ENCODE measurements around the gene PPIP5K1. TPM values are rescaled to one million over a fixed set of nuclear protein-coding genes. Genes with fewer than 3 reads are reported as not detected.

Gene PPIP5K1
- total RNA-seq, 2 donors from 2014 or later: 19.0 to 58.4 TPM

- TF ChIP-seq, protein P1, sequence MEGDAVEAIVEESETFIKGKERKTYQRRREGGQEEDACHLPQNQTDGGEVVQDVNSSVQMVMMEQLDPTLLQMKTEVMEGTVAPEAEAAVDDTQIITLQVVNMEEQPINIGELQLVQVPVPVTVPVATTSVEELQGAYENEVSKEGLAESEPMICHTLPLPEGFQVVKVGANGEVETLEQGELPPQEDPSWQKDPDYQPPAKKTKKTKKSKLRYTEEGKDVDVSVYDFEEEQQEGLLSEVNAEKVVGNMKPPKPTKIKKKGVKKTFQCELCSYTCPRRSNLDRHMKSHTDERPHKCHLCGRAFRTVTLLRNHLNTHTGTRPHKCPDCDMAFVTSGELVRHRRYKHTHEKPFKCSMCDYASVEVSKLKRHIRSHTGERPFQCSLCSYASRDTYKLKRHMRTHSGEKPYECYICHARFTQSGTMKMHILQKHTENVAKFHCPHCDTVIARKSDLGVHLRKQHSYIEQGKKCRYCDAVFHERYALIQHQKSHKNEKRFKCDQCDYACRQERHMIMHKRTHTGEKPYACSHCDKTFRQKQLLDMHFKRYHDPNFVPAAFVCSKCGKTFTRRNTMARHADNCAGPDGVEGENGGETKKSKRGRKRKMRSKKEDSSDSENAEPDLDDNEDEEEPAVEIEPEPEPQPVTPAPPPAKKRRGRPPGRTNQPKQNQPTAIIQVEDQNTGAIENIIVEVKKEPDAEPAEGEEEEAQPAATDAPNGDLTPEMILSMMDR (IDR thresholded peaks at IDR 0.05): no peak
- TF ChIP-seq POLR2AphosphoS5 (IDR thresholded peaks at IDR 0.05) (no peak), POLR2A (IDR thresholded peaks at IDR 0.05) (no peak)
- peak within 1 kb of the TSS; percentile 40 to 44 for H3K27ac ChIP-seq
- H3K9me3 ChIP-seq: no peaks in the 10 kb centered on the region
- intact Hi-C loops (cut with DNase I): no loop called here
- no peaks in the 10 kb centered on the region for H3K27me3 ChIP-seq (replicated peaks; ENCODE audit: insufficient read depth)
- no peaks in the 10 kb centered on the region for H3K36me3 ChIP-seq
- 4% methylated on average over 15 of the region's 15 CpGs for WGBS
- DNase-seq (ENCODE audit: low spot score): no peak
- peak within 1 kb of the TSS; percentile 26 to 29 for H3K4me3 ChIP-seq
- peaks cover 4% of the 10 kb centered on the region for H3K4me1 ChIP-seq (replicated peaks)
Measured at GRCh38 chr15:43517354-43518196, 72.4 kb downstream of the PPIP5K1 start, which contains the start of gene MAP1A. Gene MAP1A (plus strand): TSS chr15:43517608. CDS start chr15:43521474, 3,866 bp downstream.

DNA sequence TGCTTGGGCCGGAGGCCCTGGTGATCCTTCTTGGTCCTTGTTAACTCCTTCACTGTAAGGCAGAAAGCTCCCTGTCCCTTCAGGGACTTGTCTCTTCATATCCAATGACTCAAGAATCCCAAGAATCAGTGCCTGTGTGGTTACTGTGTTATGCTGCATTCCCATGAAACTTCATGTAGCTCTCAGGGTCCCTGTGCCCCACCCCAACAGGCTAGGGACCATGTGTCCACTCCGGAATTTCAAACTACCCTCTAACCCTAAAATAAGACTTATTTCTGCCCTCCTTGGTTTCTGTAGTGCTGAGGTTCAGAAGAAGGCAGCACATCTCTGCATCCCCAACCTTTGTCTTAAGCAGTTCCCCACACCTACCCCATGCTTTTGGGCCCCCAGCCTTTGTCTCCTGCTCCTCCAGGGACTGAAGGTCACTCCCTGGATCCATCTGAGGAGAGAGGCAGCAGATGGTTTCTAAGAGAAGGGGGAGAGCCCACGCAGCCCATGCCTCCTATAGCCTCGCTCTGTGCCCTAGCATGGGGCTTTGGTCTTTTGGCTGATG, 73.1 kb downstream of the PPIP5K1 start:
- H3K27me3 ChIP-seq (replicated peaks; ENCODE audit: insufficient read depth): no peaks in the 10 kb centered on the region
- intact Hi-C loops (cut with DNase I): no loop called here
- H3K4me1 ChIP-seq (replicated peaks): peaks cover 4% of the 10 kb centered on the region
- WGBS: 39% methylated on average over 4 of the region's 4 CpGs
- no peak for TF ChIP-seq POLR2AphosphoS5 (IDR thresholded peaks at IDR 0.05)
- TF ChIP-seq POLR2A (IDR thresholded peaks at IDR 0.05): no peak
- TF ChIP-seq, protein P1 (IDR thresholded peaks at IDR 0.05): no peak
- no peaks in the 10 kb centered on the region for H3K36me3 ChIP-seq
- H3K4me3 ChIP-seq: no peak overlapping the region
- no peak for DNase-seq (ENCODE audit: low spot score)
- peak overlapping the region; percentile 40 to 44 for H3K27ac ChIP-seq
- no peaks in the 10 kb centered on the region for H3K9me3 ChIP-seq

- H3K36me3 ChIP-seq: no peaks in the 10 kb centered on the region
- no peaks in the 10 kb centered on the region for H3K9me3 ChIP-seq
- H3K27me3 ChIP-seq (replicated peaks; ENCODE audit: insufficient read depth): no peaks in the 10 kb centered on the region
- intact Hi-C loops (cut with DNase I): no loop called here
- no peak overlapping the region for H3K4me3 ChIP-seq
- WGBS: 39% methylated on average over 5 of the region's 5 CpGs
- no peak for DNase-seq (ENCODE audit: low spot score)
- H3K27ac ChIP-seq: peak overlapping the region in 1 of 2 donors; percentile 44
- TF ChIP-seq, protein P1 (IDR thresholded peaks at IDR 0.05): no peak
- TF ChIP-seq POLR2AphosphoS5 (IDR thresholded peaks at IDR 0.05): no peak
- no peak for TF ChIP-seq POLR2A (IDR thresholded peaks at IDR 0.05)
- H3K4me1 ChIP-seq (replicated peaks): peaks cover 4% of the 10 kb centered on the region
Measured at GRCh38 chr15:43516185-43516584, 73.8 kb downstream of the PPIP5K1 start.

DNA sequence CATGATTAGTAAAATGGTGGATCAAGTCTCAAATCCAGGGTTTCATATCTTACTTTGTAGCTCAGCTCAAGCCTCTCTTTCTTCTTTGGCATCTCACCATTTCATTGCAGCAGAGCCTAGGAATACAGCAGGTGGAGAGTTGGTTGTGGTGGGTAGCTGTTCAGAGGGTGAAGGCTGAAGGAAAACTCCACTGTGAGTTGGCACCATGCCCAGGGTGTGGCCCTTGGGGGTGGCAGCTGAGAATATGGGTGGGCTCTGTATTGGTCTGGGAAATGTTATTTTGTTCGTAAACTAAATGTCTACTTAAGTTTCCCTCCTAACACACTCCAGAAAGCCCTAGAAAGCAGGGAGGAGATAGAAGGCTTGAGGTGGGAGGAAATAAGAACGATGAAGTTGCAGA, 74.3 kb downstream of the PPIP5K1 start:
- no peak for DNase-seq (ENCODE audit: low spot score)
- no peak for TF ChIP-seq POLR2A (IDR thresholded peaks at IDR 0.05)
- TF ChIP-seq, protein P1 (IDR thresholded peaks at IDR 0.05): no peak
- TF ChIP-seq POLR2AphosphoS5 (IDR thresholded peaks at IDR 0.05): no peak
- Histone ChIP-seq H3K4me1 (replicated peaks) (peaks cover 4% of the 10 kb centered on the region), H3K27ac (peak overlapping the region in 1 of 2 donors; percentile 44), H3K9me3 (no peaks in the 10 kb centered on the region), H3K4me3 (no peak overlapping the region), H3K27me3 (replicated peaks; ENCODE audit: insufficient read depth) (no peaks in the 10 kb centered on the region), H3K36me3 (no peaks in the 10 kb centered on the region)
- WGBS: 56% methylated on average over 2 of the region's 2 CpGs
- intact Hi-C loops (cut with DNase I): no loop called here

Measured in prostate gland (tissue), 2 donors.